Testis (tissue), 3 donors: ENCODE results near the gene IFNK. TPM values are rescaled to one million over a fixed set of nuclear protein-coding genes. Genes with fewer than 3 reads are reported as not detected.

Experiments
- DNase-seq: peaks from one replicate; pipeline ENCODE4 v3.0.0-alpha.2; 2019
- H3K27ac ChIP-seq, 2 donors: fragments of 200-600 bp; sonication (generic); one replicate each; pipeline ENCODE4 v1.5.1; 2019
- H3K27me3 ChIP-seq: fragments of 200-600 bp; sonication (generic); one replicate; pipeline ENCODE4 v1.5.1; 2019
- H3K36me3 ChIP-seq: fragments of 200-600 bp; sonication (generic); one replicate; pipeline ENCODE4 v1.5.1; 2017; ENCODE audit warnings: low read depth; ENCODE audit errors: missing control alignments
- H3K4me1 ChIP-seq: fragments of 200-600 bp; sonication (generic); one replicate; pipeline ENCODE4 v1.5.1; 2019
- H3K4me3 ChIP-seq, 2 donors: fragments of 200-600 bp; sonication (generic); one replicate each; pipeline ENCODE4 v1.5.1; 2017 to 2019
- H3K9me3 ChIP-seq: fragments of 200-600 bp; sonication (generic); one replicate; pipeline ENCODE4 v1.5.1; 2017
- POLR2A ChIP-seq: fragments of 450-650 bp; IDR thresholded peaks from one replicate; pipeline ENCODE4 v1.6.1; 2017; ENCODE audit warnings: antibody characterized with exemption, mild to moderate bottlenecking, moderate library complexity
- WGBS, 2 donors: methylation state at CpG; one replicate each; pipeline ENCODE4 v1.1.5; 2018; 5-methylcytosine and 5-hydroxymethylcytosine counted together
- intact Hi-C: fragments of 100-400 bp; cut with DNase I; formaldehyde crosslinking; loops from one replicate; pipeline ENCODE4 v1.15.1; 2023; ENCODE audit warnings: low total_unique reads
- polyA plus RNA-seq: library from polyadenylated mRNA; stranded (reverse); fragments of 350-450 nt; fragmentation: Illumina TruSeq; extraction: RNeasy Lipid Tissue Mini Kit (QIAGEN cat#74804); gene quantifications from one replicate; pipeline ENCODE4 v1.2.3, GENCODE V29; 2014; ENCODE audit warnings: low read depth, low replicate concordance; ENCODE audit not compliant: insufficient read depth
- total RNA-seq, 2 donors: library from RNA; depleted of rRNA; stranded (reverse); fragments of >200 nt; gene quantifications; one replicate each; pipeline ENCODE4 v1.2.3, GENCODE V29; 2016
- TF ChIP-seq, protein P1 (sequence below), 3 experiments: fragments of 450-650 bp in 2 of 3; fragments of 200-600 bp in 1 of 3; sonication (generic) in 1 of 3; IDR thresholded peaks; one replicate each; pipeline ENCODE4 v1.5.1; 2016 to 2019; ENCODE audit warnings: antibody characterized with exemption in 3 of 3, mild to moderate bottlenecking in 2 of 3, moderate library complexity in 1 of 3

Gene IFNK
- total and polyA plus RNA-seq, 3 donors from 2014 or later: not detected

DNA sequence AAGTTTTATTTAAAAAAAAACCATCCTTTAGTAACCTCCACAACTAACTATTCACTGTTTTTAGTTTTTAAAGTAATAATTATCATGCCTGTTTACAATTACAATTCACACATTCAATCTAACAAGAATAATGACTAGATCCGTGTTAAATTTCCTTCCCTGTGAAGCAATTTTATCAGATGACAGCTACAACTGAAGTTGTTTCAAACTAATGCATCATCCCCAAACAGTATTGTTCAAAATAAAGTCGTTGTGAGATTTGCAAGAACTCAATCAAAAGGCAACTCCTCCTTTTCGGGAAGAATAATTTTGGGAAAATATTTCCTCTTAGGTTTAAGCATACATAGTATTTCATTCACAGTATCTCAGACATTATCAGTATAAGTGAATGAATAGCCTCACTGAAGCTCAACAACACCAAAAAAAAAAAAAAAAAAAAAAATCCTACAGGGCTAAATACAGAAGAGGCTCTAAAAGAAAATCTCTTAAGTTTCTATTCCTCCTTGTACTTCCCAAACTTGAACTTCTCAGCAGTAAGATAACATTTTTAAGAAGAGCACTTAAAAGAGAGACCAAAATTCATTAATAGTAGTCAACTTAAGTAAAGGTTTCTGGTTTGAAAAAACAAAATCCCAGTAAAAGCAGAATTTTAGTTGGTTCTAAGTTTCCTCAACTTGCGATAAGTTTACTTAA lies 39.8 kb downstream of the IFNK start:
- no peaks in the 10 kb centered on the region for H3K4me1 ChIP-seq
- TF ChIP-seq POLR2A: no peak
- TF ChIP-seq, protein P1, sequence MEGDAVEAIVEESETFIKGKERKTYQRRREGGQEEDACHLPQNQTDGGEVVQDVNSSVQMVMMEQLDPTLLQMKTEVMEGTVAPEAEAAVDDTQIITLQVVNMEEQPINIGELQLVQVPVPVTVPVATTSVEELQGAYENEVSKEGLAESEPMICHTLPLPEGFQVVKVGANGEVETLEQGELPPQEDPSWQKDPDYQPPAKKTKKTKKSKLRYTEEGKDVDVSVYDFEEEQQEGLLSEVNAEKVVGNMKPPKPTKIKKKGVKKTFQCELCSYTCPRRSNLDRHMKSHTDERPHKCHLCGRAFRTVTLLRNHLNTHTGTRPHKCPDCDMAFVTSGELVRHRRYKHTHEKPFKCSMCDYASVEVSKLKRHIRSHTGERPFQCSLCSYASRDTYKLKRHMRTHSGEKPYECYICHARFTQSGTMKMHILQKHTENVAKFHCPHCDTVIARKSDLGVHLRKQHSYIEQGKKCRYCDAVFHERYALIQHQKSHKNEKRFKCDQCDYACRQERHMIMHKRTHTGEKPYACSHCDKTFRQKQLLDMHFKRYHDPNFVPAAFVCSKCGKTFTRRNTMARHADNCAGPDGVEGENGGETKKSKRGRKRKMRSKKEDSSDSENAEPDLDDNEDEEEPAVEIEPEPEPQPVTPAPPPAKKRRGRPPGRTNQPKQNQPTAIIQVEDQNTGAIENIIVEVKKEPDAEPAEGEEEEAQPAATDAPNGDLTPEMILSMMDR (IDR thresholded peaks at IDR 0.05): no peak
- no peaks in the 10 kb centered on the region for H3K27me3 ChIP-seq
- intact Hi-C loops: no loop called here
- H3K9me3 ChIP-seq: no peaks in the 10 kb centered on the region
- DNase-seq: no peak
- H3K36me3 ChIP-seq: no peaks in the 10 kb centered on the region
- H3K27ac ChIP-seq: no peak overlapping the region
- H3K4me3 ChIP-seq: no peak overlapping the region
- 84 to 89% methylated on average over 4 of the region's 4 CpGs for WGBS, 2 donors

DNA sequence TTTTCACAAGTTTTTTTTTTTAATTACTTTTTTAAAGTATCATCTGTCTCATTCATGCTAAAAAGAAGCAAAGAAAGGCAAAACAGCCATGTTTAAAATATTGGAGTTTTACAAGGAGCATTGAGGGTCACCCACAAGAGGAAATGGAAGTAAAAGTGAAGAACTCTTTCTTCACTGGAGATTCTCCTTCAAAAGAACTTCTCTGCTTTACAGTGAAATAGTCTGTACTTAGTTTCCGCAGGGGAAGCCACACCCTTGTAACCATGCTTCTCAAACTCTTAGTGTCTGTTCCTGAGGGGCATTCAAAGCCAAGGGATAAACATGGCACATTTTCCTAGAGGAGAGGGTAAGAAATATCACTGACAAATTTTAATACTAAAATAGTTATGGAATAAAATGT lies 40.6 kb downstream of the IFNK start:
- 94 to 97% methylated on average over 1 of the region's 1 CpG for WGBS, 2 donors
- Histone ChIP-seq H3K27me3 (no peaks in the 10 kb centered on the region), H3K9me3 (no peaks in the 10 kb centered on the region), H3K27ac (no peak overlapping the region), H3K4me3 (no peak overlapping the region), H3K4me1 (no peaks in the 10 kb centered on the region), H3K36me3 (no peaks in the 10 kb centered on the region)
- no peak for DNase-seq
- intact Hi-C loops: no loop called here
- TF ChIP-seq POLR2A: no peak
- TF ChIP-seq, protein P1 (IDR thresholded peaks at IDR 0.05): no peak

DNA sequence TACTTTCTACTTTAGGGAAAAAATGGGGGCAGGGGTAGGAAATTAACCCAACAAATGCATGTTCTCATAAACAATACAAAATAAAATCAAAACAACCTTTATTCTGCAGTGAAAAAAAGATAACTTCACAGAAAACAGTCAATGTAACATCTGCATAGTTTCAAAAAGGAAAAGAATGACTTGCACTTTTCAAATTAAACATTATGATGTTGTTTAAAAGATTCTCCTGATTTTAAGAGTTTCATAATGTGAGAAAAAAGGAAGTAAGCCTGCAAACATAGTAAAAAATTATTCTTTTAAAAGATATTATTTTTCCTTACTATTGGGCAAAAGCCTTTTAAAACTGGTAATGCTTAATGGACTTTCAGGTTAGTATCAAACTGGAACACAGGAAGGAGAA lies 41.6 kb downstream of the IFNK start:
- H3K4me1 ChIP-seq: no peaks in the 10 kb centered on the region
- H3K27me3 ChIP-seq: no peaks in the 10 kb centered on the region
- intact Hi-C loops: no loop called here
- TF ChIP-seq, protein P1 (IDR thresholded peaks at IDR 0.05): no peak
- no peak for TF ChIP-seq POLR2A
- no peak for DNase-seq
- H3K36me3 ChIP-seq: no peaks in the 10 kb centered on the region
- no peaks in the 10 kb centered on the region for H3K9me3 ChIP-seq
- no peak overlapping the region for H3K4me3 ChIP-seq
- no peak overlapping the region for H3K27ac ChIP-seq

DNA sequence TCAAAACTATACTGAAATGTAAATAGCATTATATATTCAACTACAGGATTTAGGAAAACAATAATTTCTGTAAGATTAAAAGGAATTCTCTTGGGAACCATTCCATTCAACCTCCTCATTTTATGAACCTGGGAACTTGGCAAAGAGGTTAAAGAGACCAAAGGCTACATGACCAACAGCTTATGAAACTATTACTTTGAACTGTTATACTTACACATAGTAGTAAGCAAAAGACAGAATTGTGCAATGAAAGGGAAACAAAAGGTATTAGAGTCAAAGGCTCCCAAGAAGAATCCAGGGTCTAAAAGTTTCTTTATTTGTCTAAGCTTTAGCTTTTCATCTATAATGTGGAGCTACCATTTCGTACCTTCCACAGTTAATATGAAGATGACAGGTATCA lies 42.0 kb downstream of the IFNK start:
- TF ChIP-seq, protein P1 (IDR thresholded peaks at IDR 0.05): no peak
- TF ChIP-seq POLR2A: no peak
- Histone ChIP-seq H3K27me3 (no peaks in the 10 kb centered on the region), H3K9me3 (no peaks in the 10 kb centered on the region), H3K36me3 (no peaks in the 10 kb centered on the region), H3K4me3 (no peak overlapping the region), H3K27ac (no peak overlapping the region), H3K4me1 (peaks cover 2% of the 10 kb centered on the region)
- no peak for DNase-seq
- 88 to 93% methylated on average over 1 of the region's 1 CpG for WGBS, 2 donors
- intact Hi-C loops: no loop called here

DNA sequence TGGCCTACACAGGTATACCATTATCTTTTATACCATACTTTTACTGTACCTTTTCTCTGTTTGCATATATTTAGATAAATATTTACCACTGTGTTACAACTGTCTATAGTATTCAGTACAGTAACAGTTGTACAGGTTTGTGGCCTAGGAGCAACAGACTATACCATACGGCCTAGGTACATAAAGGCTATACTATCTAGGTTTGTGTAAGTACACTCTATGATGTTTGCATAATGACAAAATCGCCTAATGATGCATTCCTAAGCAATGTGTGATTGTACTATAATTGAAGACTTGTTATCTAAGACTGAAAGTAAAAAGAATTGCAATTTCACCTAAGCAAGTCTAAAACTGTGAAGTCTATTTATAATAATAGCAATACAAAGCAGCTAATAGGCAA lies 45.3 kb downstream of the IFNK start:
- TF ChIP-seq, protein P1 (IDR thresholded peaks at IDR 0.05): no peak
- no peak for TF ChIP-seq POLR2A
- 69 to 89% methylated on average over 2 of the region's 2 CpGs for WGBS, 2 donors
- no peaks in the 10 kb centered on the region for H3K36me3 ChIP-seq
- H3K27ac ChIP-seq: no peak overlapping the region
- intact Hi-C loops: no loop called here
- DNase-seq: no peak
- no peaks in the 10 kb centered on the region for H3K9me3 ChIP-seq
- no peaks in the 10 kb centered on the region for H3K27me3 ChIP-seq
- H3K4me3 ChIP-seq: no peak overlapping the region
- peaks cover 16% of the 10 kb centered on the region for H3K4me1 ChIP-seq
